Breast epithelium (tissue), 4 donors: Measurements from ENCODE around the gene TMEM220. TPM values are rescaled to one million over a fixed set of nuclear protein-coding genes. Genes with fewer than 3 reads are reported as not detected.
"Not testable (repeated sequence)": the region's sequence is repeated elsewhere in the genome, so short reads cannot be mapped to it uniquely, and the experiment has no call there.

Source experiments
- DNase-seq, 2 donors: peaks; one replicate each; pipeline ENCODE4 v3.0.0-alpha.2; 2019; ENCODE audit warnings: low spot score in 2 of 2
- H3K27ac ChIP-seq, 2 donors: fragments of 200-600 bp; sonication (generic) in 1 of 2; one replicate each; pipeline ENCODE4 v1.5.1; 2016 to 2019; ENCODE audit warnings: mild to moderate bottlenecking in 1 of 2
- H3K27me3 ChIP-seq, 2 donors: fragments of 200-600 bp; sonication (generic) in 1 of 2; one replicate each; pipeline versions ENCODE4 v1.5.1 to v1.6.0; 2017 to 2019; ENCODE audit warnings: control low read depth in 1 of 2, mild to moderate bottlenecking in 1 of 2
- H3K36me3 ChIP-seq: fragments of 200-600 bp; one replicate; pipeline ENCODE4 v1.5.1; 2019
- H3K4me1 ChIP-seq, 2 donors: fragments of 200-600 bp; sonication (generic); one replicate each; pipeline ENCODE4 v1.5.1; 2016 to 2019; ENCODE audit warnings: control low read depth in 1 of 2
- H3K4me3 ChIP-seq, 3 donors: fragments of 200-600 bp; sonication (generic); 1 replicate in 2 of 3; 2 replicates in 1 of 3; pipeline ENCODE4 v1.5.1; 2016 to 2019; ENCODE audit warnings: mild to moderate bottlenecking in 3 of 3, moderate library complexity in 2 of 3
- H3K9me3 ChIP-seq, 2 donors: fragments of 200-600 bp; sonication (generic) in 1 of 2; one replicate each; pipeline ENCODE4 v1.5.1; 2016 to 2019; ENCODE audit warnings: control low read depth in 1 of 2
- CTCF ChIP-seq, 3 donors: fragments of 450-650 bp; IDR thresholded peaks; one replicate each; pipeline ENCODE4 v1.5.1; 2016 to 2017; ENCODE audit warnings: antibody characterized with exemption in 3 of 3, mild to moderate bottlenecking in 3 of 3, moderate library complexity in 3 of 3
- POLR2A ChIP-seq: fragments of 450-650 bp; IDR thresholded peaks from one replicate; pipeline ENCODE4 v1.6.1; 2016; ENCODE audit warnings: antibody characterized with exemption, mild to moderate bottlenecking, moderate library complexity
- POLR2AphosphoS5 ChIP-seq, 3 donors: sonication (generic); formaldehyde crosslinking; IDR thresholded peaks; one replicate each; pipeline ENCODE4 v1.6.1; 2017; ENCODE audit warnings: antibody characterized with exemption in 3 of 3
- intact Hi-C: fragments of 100-400 bp; cut with DNase I; formaldehyde crosslinking; loops from one replicate; pipeline ENCODE4 v1.15.1; 2023; ENCODE audit warnings: low total_unique reads
- total RNA-seq, 3 donors: library from RNA; depleted of rRNA; stranded (reverse); fragments of >200 nt; gene quantifications; one replicate each; pipeline ENCODE4 v1.1.0, GENCODE V29; 2016

Gene TMEM220
- total RNA-seq, 3 donors from 2014 or later, result 8.5 to 13.4 (median 9.5) TPM

GRCh38 chr17:10731408-10731879, 1.6 kb upstream of the TMEM220 start:
- TF ChIP-seq POLR2A, result no peak
- no peak for TF ChIP-seq CTCF (IDR thresholded peaks at IDR 0.05)
- no peak for TF ChIP-seq POLR2AphosphoS5 (IDR thresholded peaks at IDR 0.05)
- intact Hi-C loops, result loop anchor here (10.0 kb wide), 1 partner anchor 113 kb away; no protein-coding TSS in a partner anchor

GRCh38 chr17:10730247-10730646, 424 bp upstream of the TMEM220 start:
- DNase-seq, result not testable (repeated sequence)
- intact Hi-C loops, result loop anchor here (10.0 kb wide), 1 partner anchor 115 kb away; no protein-coding TSS in a partner anchor

More at GRCh38 chr17:10731408-10731879, 1.6 kb upstream of the TMEM220 start:
- Histone ChIP-seq H3K27me3 (no peaks in the 10 kb centered on the region), H3K4me1 (no peaks in the 10 kb centered on the region), H3K27ac (no peak overlapping the region), H3K4me3 (no peak overlapping the region), H3K9me3 (no peaks in the 10 kb centered on the region), H3K36me3 (no peaks in the 10 kb centered on the region)
- DNase-seq, result no peak

GRCh38 chr17:10728331-10728892, 1.4 kb downstream of the TMEM220 start:
- intact Hi-C loops, result no loop called here
- peak overlapping the region in 1 of 2 donors; percentile 99 for H3K27ac ChIP-seq
- TF ChIP-seq CTCF (IDR thresholded peaks at IDR 0.05) (no peak), POLR2AphosphoS5 (IDR thresholded peaks at IDR 0.05) (no peak), POLR2A (no peak)

More at GRCh38 chr17:10730247-10730646, 424 bp upstream of the TMEM220 start:
- Histone ChIP-seq H3K4me3 (peak overlapping the region; percentile 48 to 94 (median 76)), H3K27ac (peak overlapping the region; percentile 91 to 99)
- H3K9me3 ChIP-seq, H3K36me3 ChIP-seq, H3K4me1 ChIP-seq, H3K27me3 ChIP-seq: not testable (repeated sequence)

GRCh38 chr17:10727192-10727591, 2.6 kb downstream of the TMEM220 start:
- no peaks in the 10 kb centered on the region for H3K9me3 ChIP-seq
- no peaks in the 10 kb centered on the region for H3K4me1 ChIP-seq
- H3K27me3 ChIP-seq, result no peaks in the 10 kb centered on the region
- H3K4me3 ChIP-seq, result no peak overlapping the region
- no peak overlapping the region for H3K27ac ChIP-seq
- TF ChIP-seq POLR2AphosphoS5 (IDR thresholded peaks at IDR 0.05) (no peak), CTCF (IDR thresholded peaks at IDR 0.05) (no peak), POLR2A (no peak)
- intact Hi-C loops, result no loop called here
- no peak for DNase-seq
- H3K36me3 ChIP-seq, result no peaks in the 10 kb centered on the region

More at GRCh38 chr17:10728331-10728892, 1.4 kb downstream of the TMEM220 start:
- H3K9me3 ChIP-seq, result no peaks in the 10 kb centered on the region
- H3K36me3 ChIP-seq, result no peaks in the 10 kb centered on the region
- H3K4me3 ChIP-seq, result no peak overlapping the region
- H3K27me3 ChIP-seq, result no peaks in the 10 kb centered on the region
- no peaks in the 10 kb centered on the region for H3K4me1 ChIP-seq
- no peak for DNase-seq

- H3K4me3 ChIP-seq, result no peak overlapping the region
- no peak overlapping the region for H3K27ac ChIP-seq
- no peaks in the 10 kb centered on the region for H3K4me1 ChIP-seq
- no peak for DNase-seq
- TF ChIP-seq POLR2AphosphoS5 (IDR thresholded peaks at IDR 0.05) (no peak), POLR2A (no peak), CTCF (IDR thresholded peaks at IDR 0.05) (no peak)
- intact Hi-C loops, result no loop called here
- no peaks in the 10 kb centered on the region for H3K9me3 ChIP-seq
- H3K36me3 ChIP-seq, result no peaks in the 10 kb centered on the region
- H3K27me3 ChIP-seq, result no peaks in the 10 kb centered on the region
Measured at GRCh38 chr17:10726196-10726595, 3.6 kb downstream of the TMEM220 start.
